Measurements from ENCODE around the gene IER5L. TPM values are rescaled to one million over a fixed set of nuclear protein-coding genes. Genes with fewer than 3 reads are reported as not detected.

IER5L gene
- total RNA-seq = 1 to 10 TPM; 3.1 to 3.6 TPM
- polyA plus RNA-seq = under 1 TPM; 0.07 to 0.08 TPM

- Mint-ChIP-seq H3K36me3 (peaks cover 0 to 2% of the 10 kb centered on the region in 2 donors), H3K9me3 (peaks cover 0 to 4% (median 0%) of the 10 kb centered on the region in 8 donors), H3K4me3 (peak within 1 kb of the TSS; percentile 89 to 93 (median 90)), H3K27ac (peak within 1 kb of the TSS in 4 of 7 donors; percentile 81 to 93 (median 88)), H3K27me3 (peaks cover 0 to 2% of the 10 kb centered on the region in 2 donors), H3K4me1 (peaks cover 6 to 16% (median 9%) of the 10 kb centered on the region in 4 donors)
- H3K4me1 ChIP-seq (ENCODE audit: insufficient read depth, low read length) = peaks cover 28% of the 10 kb centered on the region
- peak; percentile 91 to 93 (median 92) for DNase-seq
- no peaks in the 10 kb centered on the region for H3K36me3 ChIP-seq (ENCODE audit: insufficient read depth, low read length)
- intact Hi-C loops (cut with micrococcal nuclease) = loop anchor here (1.0 to 10.0 kb wide), 6 partner anchors 24 to 432 kb away; no protein-coding TSS in a partner anchor
- peak within 1 kb of the TSS; percentile 47 to 59 for H3K4me3 ChIP-seq (ENCODE audit: low read length in 2 of 2)
- peaks cover under 1% of the 10 kb centered on the region for H3K27me3 ChIP-seq (ENCODE audit: insufficient read depth, low read length)
- POLR2A ChIA-PET (ENCODE audit: partially characterized antibody) = interaction anchor here (0.6 to 6.1 kb wide), 46 partner anchors 9 to 1017 kb away, joined by 3 to 85 read pairs (median 4); partner anchors contain the start of genes ASB6, C9orf50, CRAT and DOLPP1
- H3K27ac ChIP-seq (ENCODE audit: low read depth, low read length) = peak within 1 kb of the TSS; percentile 14
- no peaks in the 10 kb centered on the region for H3K9me3 ChIP-seq (ENCODE audit: control insufficient read depth in 1 of 2, low read length in 2 of 2)
- CTCF ChIA-PET (ENCODE audit: partially characterized antibody) = interaction anchor here (1.0 to 2.3 kb wide), 15 partner anchors 9 to 560 kb away, joined by 3 to 21 read pairs (median 5); partner anchors contain the start of gene NTMT1
Measured at GRCh38 chr9:129177791-129178567, at the start of gene IER5L. TSS of gene IER5L (minus strand) at chr9:129178261. CDS start at chr9:129178052, 209 bp downstream.

DNA sequence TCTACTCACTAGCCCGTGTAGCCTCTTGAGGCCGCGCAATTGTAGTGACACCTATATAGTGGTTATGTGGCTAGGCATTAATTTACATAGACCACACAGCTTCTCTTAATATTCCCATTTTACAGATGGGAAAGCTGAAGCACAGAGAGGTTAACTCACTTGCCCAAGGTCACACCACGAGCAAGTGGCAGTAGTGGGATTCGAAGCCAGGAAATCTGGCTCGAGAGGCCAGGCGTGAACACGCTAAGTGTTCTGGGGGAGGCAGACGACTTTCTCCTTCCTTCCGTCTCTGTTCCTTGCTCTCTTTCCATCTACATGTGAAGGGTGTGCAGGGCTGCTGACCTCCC, 49.8 kb upstream of the IER5L start:
- POLR2A ChIA-PET (ENCODE audit: partially characterized antibody) = interaction anchor here (3.1 kb wide), 1 partner anchor 9 kb away, joined by 34 read pairs; no protein-coding TSS in a partner anchor
- no peak overlapping the region for H3K27ac ChIP-seq (ENCODE audit: low read depth, low read length)
- peaks cover 9 to 34% (median 16%) of the 10 kb centered on the region in 4 donors for H3K4me1 Mint-ChIP-seq
- no peak for DNase-seq
- no peaks in the 10 kb centered on the region for H3K36me3 ChIP-seq (ENCODE audit: insufficient read depth, low read length)
- H3K9me3 Mint-ChIP-seq = peaks cover 0 to 1% (median 0%) of the 10 kb centered on the region in 8 donors
- CTCF ChIA-PET (ENCODE audit: partially characterized antibody) = no interaction called here
- H3K27me3 ChIP-seq (ENCODE audit: insufficient read depth, low read length) = no peaks in the 10 kb centered on the region
- no peak overlapping the region for H3K27ac Mint-ChIP-seq
- H3K4me3 Mint-ChIP-seq = no peak overlapping the region
- H3K4me3 ChIP-seq (ENCODE audit: low read length in 2 of 2) = no peak overlapping the region
- H3K27me3 Mint-ChIP-seq = no peaks in the 10 kb centered on the region
- no peaks in the 10 kb centered on the region for H3K9me3 ChIP-seq (ENCODE audit: control insufficient read depth in 1 of 2, low read length in 2 of 2)
- peaks cover 0 to under 1% of the 10 kb centered on the region in 2 donors for H3K36me3 Mint-ChIP-seq
- peaks cover 14% of the 10 kb centered on the region for H3K4me1 ChIP-seq (ENCODE audit: insufficient read depth, low read length)
- intact Hi-C loops (cut with micrococcal nuclease) = no loop called here

DNA sequence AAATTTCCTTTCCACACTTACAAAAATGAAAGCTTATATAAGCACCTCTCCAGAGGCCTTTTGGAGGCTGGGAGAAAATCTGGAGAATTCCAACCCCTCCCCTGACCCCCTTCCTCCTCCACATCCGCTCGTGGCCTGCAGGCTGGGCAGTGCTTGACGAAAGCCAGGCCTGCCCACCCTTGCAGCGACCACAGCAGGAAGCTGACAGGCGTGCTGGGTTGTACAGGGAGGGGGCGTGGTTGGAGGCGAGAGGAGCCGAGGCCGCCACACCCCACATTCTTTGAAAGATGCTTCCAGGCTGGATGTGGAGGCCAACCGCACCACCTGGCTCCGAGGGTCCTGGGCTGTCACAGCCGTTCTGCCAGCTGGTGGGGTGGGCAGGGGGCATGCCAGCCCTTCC, 47.8 kb upstream of the IER5L start:
- intact Hi-C loops (cut with micrococcal nuclease) = no loop called here
- H3K9me3 ChIP-seq (ENCODE audit: control insufficient read depth in 1 of 2, low read length in 2 of 2) = no peaks in the 10 kb centered on the region
- H3K27me3 ChIP-seq (ENCODE audit: insufficient read depth, low read length) = no peaks in the 10 kb centered on the region
- Mint-ChIP-seq H3K4me3 (peak overlapping the region in 7 of 8 donors; percentile 25 to 65 (median 49)), H3K4me1 (peaks cover 12 to 39% (median 27%) of the 10 kb centered on the region in 4 donors), H3K27ac (peak overlapping the region in 6 of 7 donors; percentile 30 to 90 (median 63)), H3K9me3 (no peaks in the 10 kb centered on the region), H3K27me3 (no peaks in the 10 kb centered on the region), H3K36me3 (no peaks in the 10 kb centered on the region)
- peak in 4 of 5 donors; percentile 27 to 45 (median 39) for DNase-seq
- H3K36me3 ChIP-seq (ENCODE audit: insufficient read depth, low read length) = no peaks in the 10 kb centered on the region
- peaks cover 26% of the 10 kb centered on the region for H3K4me1 ChIP-seq (ENCODE audit: insufficient read depth, low read length)
- no peak overlapping the region for H3K4me3 ChIP-seq (ENCODE audit: low read length in 2 of 2)
- ChIA-PET CTCF (ENCODE audit: partially characterized antibody) (interaction anchor here (0.9 to 1.0 kb wide), 2 partner anchors 9 to 10 kb away, joined by 3 to 4 read pairs; no protein-coding TSS in a partner anchor), POLR2A (ENCODE audit: partially characterized antibody) (interaction anchor here (0.7 to 3.1 kb wide), 3 partner anchors 11 to 48 kb away, joined by 3 to 34 read pairs (median 6); partner anchors contain the start of gene IER5L)
- H3K27ac ChIP-seq (ENCODE audit: low read depth, low read length) = no peak overlapping the region

DNA sequence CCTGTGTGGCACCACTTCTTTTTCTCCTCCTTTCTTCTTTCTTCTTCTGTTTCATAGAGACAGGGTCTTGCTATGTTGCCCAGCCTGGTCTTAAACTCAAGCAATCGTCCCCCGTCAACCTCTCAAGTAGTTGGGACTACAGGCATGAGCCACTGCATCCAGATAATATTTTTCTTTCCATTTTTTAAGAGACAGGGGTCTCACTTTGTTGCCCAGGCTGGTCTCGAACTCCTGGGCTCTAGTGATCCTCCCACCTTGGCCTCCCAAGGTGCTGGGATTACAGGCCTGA, 47.4 kb upstream of the IER5L start:
- intact Hi-C loops (cut with micrococcal nuclease) = no loop called here
- DNase-seq = no peak

GRCh38 chr9:129224618-129225489, 46.8 kb upstream of the IER5L start:
- Histone ChIP-seq H3K27me3 (ENCODE audit: insufficient read depth, low read length) (no peaks in the 10 kb centered on the region), H3K4me3 (ENCODE audit: low read length in 2 of 2) (no peak overlapping the region), H3K4me1 (ENCODE audit: insufficient read depth, low read length) (peaks cover 28% of the 10 kb centered on the region), H3K27ac (ENCODE audit: low read depth, low read length) (no peak overlapping the region), H3K9me3 (ENCODE audit: control insufficient read depth in 1 of 2, low read length in 2 of 2) (no peaks in the 10 kb centered on the region), H3K36me3 (ENCODE audit: insufficient read depth, low read length) (no peaks in the 10 kb centered on the region)
- CTCF ChIA-PET (ENCODE audit: partially characterized antibody) = interaction anchor here (1.0 kb wide), 1 partner anchor 11 kb away, joined by 4 read pairs; no protein-coding TSS in a partner anchor
- Mint-ChIP-seq H3K4me1 (peaks cover 16 to 43% (median 31%) of the 10 kb centered on the region in 4 donors), H3K27me3 (no peaks in the 10 kb centered on the region), H3K4me3 (peak overlapping the region in 1 of 8 donors; percentile 10), H3K36me3 (no peaks in the 10 kb centered on the region), H3K9me3 (no peaks in the 10 kb centered on the region), H3K27ac (peak overlapping the region in 5 of 7 donors; percentile 59 to 90 (median 82))
- POLR2A ChIA-PET (ENCODE audit: partially characterized antibody) = interaction anchor here (0.7 to 3.1 kb wide), 3 partner anchors 12 to 47 kb away, joined by 3 to 34 read pairs (median 6); partner anchors contain the start of gene IER5L
- no peak for DNase-seq
- intact Hi-C loops (cut with micrococcal nuclease) = no loop called here

More for the DNA sequence above, 47.4 kb upstream of the IER5L start:
- no peaks in the 10 kb centered on the region for H3K9me3 ChIP-seq (ENCODE audit: control insufficient read depth in 1 of 2, low read length in 2 of 2)
- ChIA-PET POLR2A (ENCODE audit: partially characterized antibody) (interaction anchor here (0.7 to 3.1 kb wide), 3 partner anchors 11 to 48 kb away, joined by 3 to 34 read pairs (median 6); partner anchors contain the start of gene IER5L), CTCF (ENCODE audit: partially characterized antibody) (interaction anchor here (0.9 to 1.0 kb wide), 2 partner anchors 8 to 11 kb away, joined by 3 to 4 read pairs; no protein-coding TSS in a partner anchor)
- no peaks in the 10 kb centered on the region for H3K27me3 ChIP-seq (ENCODE audit: insufficient read depth, low read length)
- peak overlapping the region in 3 of 8 donors; percentile 13 to 65 (median 59) for H3K4me3 Mint-ChIP-seq
- H3K27ac Mint-ChIP-seq = peak overlapping the region in 6 of 7 donors; percentile 30 to 90 (median 66)
- H3K4me3 ChIP-seq (ENCODE audit: low read length in 2 of 2) = no peak overlapping the region
- H3K9me3 Mint-ChIP-seq = no peaks in the 10 kb centered on the region
- no peaks in the 10 kb centered on the region for H3K27me3 Mint-ChIP-seq
- no peaks in the 10 kb centered on the region for H3K36me3 ChIP-seq (ENCODE audit: insufficient read depth, low read length)
- no peaks in the 10 kb centered on the region for H3K36me3 Mint-ChIP-seq
- peaks cover 28% of the 10 kb centered on the region for H3K4me1 ChIP-seq (ENCODE audit: insufficient read depth, low read length)
- H3K4me1 Mint-ChIP-seq = peaks cover 15 to 43% (median 30%) of the 10 kb centered on the region in 4 donors
- H3K27ac ChIP-seq (ENCODE audit: low read depth, low read length) = no peak overlapping the region

DNA sequence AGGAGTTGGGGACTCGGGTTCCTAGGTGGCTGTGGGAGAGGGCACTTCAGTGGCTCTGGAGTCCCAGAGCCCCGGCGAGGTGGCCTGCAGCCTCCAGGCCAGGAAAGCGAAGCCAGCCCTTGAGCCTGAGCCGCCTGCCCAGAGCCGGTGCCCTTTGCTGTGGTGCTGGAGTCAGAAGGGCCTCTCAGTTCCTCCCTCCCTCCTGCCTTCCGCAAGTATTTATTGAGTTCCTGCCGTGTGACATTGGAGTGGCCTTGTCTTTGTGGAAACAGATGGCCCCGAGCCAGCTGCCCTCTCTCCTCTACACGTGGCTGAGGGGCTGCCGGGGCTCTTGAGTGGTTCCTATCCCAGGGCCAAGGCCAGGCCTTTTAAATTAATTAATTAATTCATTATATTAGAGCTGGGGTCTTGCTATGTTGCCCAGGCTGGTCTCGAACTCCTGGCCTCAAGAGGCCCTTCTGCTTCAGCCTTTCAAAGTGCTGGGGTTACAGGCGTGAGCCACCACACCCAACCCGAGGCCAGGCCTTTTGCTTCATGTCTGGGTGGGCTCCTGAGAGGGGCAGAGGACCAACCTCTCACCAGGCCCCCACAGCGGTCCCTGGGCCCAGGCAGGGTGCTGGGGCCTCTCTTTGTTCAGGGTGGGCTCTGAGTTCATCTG, 45.6 kb upstream of the IER5L start:
- Mint-ChIP-seq H3K9me3 (no peaks in the 10 kb centered on the region), H3K4me3 (no peak overlapping the region), H3K4me1 (peaks cover 16 to 44% (median 31%) of the 10 kb centered on the region in 4 donors), H3K27me3 (no peaks in the 10 kb centered on the region), H3K27ac (peak overlapping the region in 1 of 7 donors; percentile 43), H3K36me3 (no peaks in the 10 kb centered on the region)
- Histone ChIP-seq H3K4me3 (ENCODE audit: low read length in 2 of 2) (no peak overlapping the region), H3K27me3 (ENCODE audit: insufficient read depth, low read length) (no peaks in the 10 kb centered on the region), H3K36me3 (ENCODE audit: insufficient read depth, low read length) (no peaks in the 10 kb centered on the region), H3K9me3 (ENCODE audit: control insufficient read depth in 1 of 2, low read length in 2 of 2) (no peaks in the 10 kb centered on the region), H3K4me1 (ENCODE audit: insufficient read depth, low read length) (peaks cover 28% of the 10 kb centered on the region), H3K27ac (ENCODE audit: low read depth, low read length) (no peak overlapping the region)
- intact Hi-C loops (cut with micrococcal nuclease) = no loop called here
- CTCF ChIA-PET (ENCODE audit: partially characterized antibody) = no interaction called here
- DNase-seq = no peak
- POLR2A ChIA-PET (ENCODE audit: partially characterized antibody) = no interaction called here

Data from CD4-positive, alpha-beta memory T cell (primary cell).